ENCODE data around the gene OBI1.

The OBI1 gene

GRCh38 chr13:78689011-78689410, 30.1 kb upstream of the OBI1 start:
- H3K27ac ChIP-seq (ENCODE audit: low read depth, low read length), result no peak overlapping the region
- H3F3A ChIP-seq (ENCODE audit: control insufficient read depth, insufficient read depth), result no peaks in the 10 kb centered on the region
- H3K9me3 ChIP-seq (ENCODE audit: control insufficient read depth, insufficient read depth, low read length), result no peaks in the 10 kb centered on the region
- TF ChIP-seq CTCF (IDR thresholded peaks at IDR 0.05; ENCODE audit: low read depth, low read length, poor library complexity, severe bottlenecking) (no peak), EZH2phosphoT487 (IDR thresholded peaks at IDR 0.05; ENCODE audit: borderline replicate concordance, low read length) (no peak)
- H4K20me1 ChIP-seq (ENCODE audit: control insufficient read depth, insufficient read depth, low read depth, low read length), result no peaks in the 10 kb centered on the region
- no peaks in the 10 kb centered on the region for H3K4me1 ChIP-seq (ENCODE audit: control insufficient read depth, low read length)
- H3K79me2 ChIP-seq (ENCODE audit: control insufficient read depth, low read length), result no peaks in the 10 kb centered on the region
- H3K9me2 ChIP-seq (replicated peaks; ENCODE audit: control insufficient read depth, low read length), result no peaks in the 10 kb centered on the region
- no peak overlapping the region for H3K4me3 ChIP-seq (ENCODE audit: low read length)
- H3K36me3 ChIP-seq (ENCODE audit: control insufficient read depth, low read length), result no peaks in the 10 kb centered on the region
- no peaks in the 10 kb centered on the region for H3K27me3 ChIP-seq (ENCODE audit: control insufficient read depth, low read length)
- no peak overlapping the region for H3K4me2 ChIP-seq (ENCODE audit: low read length)

- Histone ChIP-seq H3K79me2 (ENCODE audit: control insufficient read depth, low read length) (no peaks in the 10 kb centered on the region), H3K27ac (ENCODE audit: low read depth, low read length) (no peak overlapping the region), H3K4me3 (ENCODE audit: low read length) (no peak overlapping the region), H3K4me2 (ENCODE audit: low read length) (no peak overlapping the region), H3K9me2 (replicated peaks; ENCODE audit: control insufficient read depth, low read length) (no peaks in the 10 kb centered on the region), H3K9me3 (ENCODE audit: control insufficient read depth, insufficient read depth, low read length) (no peaks in the 10 kb centered on the region), H3K27me3 (ENCODE audit: control insufficient read depth, low read length) (no peaks in the 10 kb centered on the region), H3K36me3 (ENCODE audit: control insufficient read depth, low read length) (no peaks in the 10 kb centered on the region), H4K20me1 (ENCODE audit: control insufficient read depth, insufficient read depth, low read depth, low read length) (no peaks in the 10 kb centered on the region), H3K4me1 (ENCODE audit: control insufficient read depth, low read length) (no peaks in the 10 kb centered on the region), H3F3A (ENCODE audit: control insufficient read depth, insufficient read depth) (no peaks in the 10 kb centered on the region)
- TF ChIP-seq CTCF (IDR thresholded peaks at IDR 0.05; ENCODE audit: low read depth, low read length, poor library complexity, severe bottlenecking) (no peak), EZH2phosphoT487 (IDR thresholded peaks at IDR 0.05; ENCODE audit: borderline replicate concordance, low read length) (no peak)
These were observed 27.5 kb upstream of the OBI1 start for GRCh38 chr13:78686461-78686860.

- H3K79me2 ChIP-seq (ENCODE audit: control insufficient read depth, low read length), result no peaks in the 10 kb centered on the region
- H3K27me3 ChIP-seq (ENCODE audit: control insufficient read depth, low read length), result no peaks in the 10 kb centered on the region
- no peaks in the 10 kb centered on the region for H3F3A ChIP-seq (ENCODE audit: control insufficient read depth, insufficient read depth)
- no peak for TF ChIP-seq CTCF (IDR thresholded peaks at IDR 0.05; ENCODE audit: low read depth, low read length, poor library complexity, severe bottlenecking)
- no peak overlapping the region for H3K4me3 ChIP-seq (ENCODE audit: low read length)
- no peaks in the 10 kb centered on the region for H3K9me2 ChIP-seq (replicated peaks; ENCODE audit: control insufficient read depth, low read length)
- H3K36me3 ChIP-seq (ENCODE audit: control insufficient read depth, low read length), result no peaks in the 10 kb centered on the region
- H3K9me3 ChIP-seq (ENCODE audit: control insufficient read depth, insufficient read depth, low read length), result no peaks in the 10 kb centered on the region
- no peaks in the 10 kb centered on the region for H3K4me1 ChIP-seq (ENCODE audit: control insufficient read depth, low read length)
- H3K27ac ChIP-seq (ENCODE audit: low read depth, low read length), result no peak overlapping the region
- no peaks in the 10 kb centered on the region for H4K20me1 ChIP-seq (ENCODE audit: control insufficient read depth, insufficient read depth, low read depth, low read length)
- H3K4me2 ChIP-seq (ENCODE audit: low read length), result no peak overlapping the region
These were observed 21.8 kb upstream of the OBI1 start for GRCh38 chr13:78680576-78681350.

Measured in DOHH2 (cell line).